DMS 273 treated with DMSO at 0.1 percent for 48 hours (cell line): ENCODE results near the gene NECTIN4.

Experiments used
- DNase-seq: peaks from one replicate; lab custom pipeline; 2025; lab: John Stamatoyannopoulos, UW

NECTIN4 gene

GRCh38 chr1:161111527-161111926 lies 22.2 kb upstream of the NECTIN4 start:
- no peak for DNase-seq

DNA sequence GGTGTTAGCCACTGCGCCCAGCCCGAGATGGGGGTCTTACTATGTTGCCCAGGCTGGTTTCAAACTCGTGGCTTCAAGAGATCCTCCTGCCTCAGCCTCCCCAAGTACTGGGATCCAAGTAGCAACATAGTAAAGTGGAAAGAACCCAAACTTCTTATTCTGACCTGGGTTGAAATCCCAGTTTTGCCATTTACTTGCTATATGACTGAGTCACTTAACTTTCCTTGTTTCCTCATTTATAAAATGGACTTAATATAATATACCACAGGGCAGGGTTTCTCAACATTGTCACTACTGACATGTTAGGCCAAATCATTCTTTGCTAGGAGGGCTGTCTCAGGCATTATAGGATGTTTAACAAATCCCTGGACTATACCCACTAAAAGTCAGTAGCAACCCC lies 21.8 kb upstream of the NECTIN4 start:
- no peak for DNase-seq

DNA sequence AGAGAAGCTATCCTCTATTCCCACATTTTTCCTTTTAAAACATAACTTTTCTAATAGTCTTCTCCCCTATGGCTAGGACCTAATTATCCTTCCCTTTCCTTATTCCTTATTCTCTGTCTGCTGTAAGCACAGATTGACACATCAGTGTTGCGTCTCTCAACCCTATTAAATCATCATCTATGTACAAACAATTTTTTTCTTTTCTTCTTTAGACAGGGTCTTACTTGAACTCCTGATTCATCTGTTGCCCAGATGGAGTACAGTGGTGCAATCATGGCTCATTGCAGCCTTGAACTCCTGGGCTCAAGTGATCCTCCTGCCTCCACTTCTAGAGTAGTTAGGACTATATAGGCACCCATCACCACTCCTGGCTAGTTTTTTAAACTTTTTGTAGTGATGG lies 17.1 kb upstream of the NECTIN4 start:
- DNase-seq: no peak

GRCh38 chr1:161100556-161100955 lies 11.2 kb upstream of the NECTIN4 start:
- DNase-seq: no peak

DNA sequence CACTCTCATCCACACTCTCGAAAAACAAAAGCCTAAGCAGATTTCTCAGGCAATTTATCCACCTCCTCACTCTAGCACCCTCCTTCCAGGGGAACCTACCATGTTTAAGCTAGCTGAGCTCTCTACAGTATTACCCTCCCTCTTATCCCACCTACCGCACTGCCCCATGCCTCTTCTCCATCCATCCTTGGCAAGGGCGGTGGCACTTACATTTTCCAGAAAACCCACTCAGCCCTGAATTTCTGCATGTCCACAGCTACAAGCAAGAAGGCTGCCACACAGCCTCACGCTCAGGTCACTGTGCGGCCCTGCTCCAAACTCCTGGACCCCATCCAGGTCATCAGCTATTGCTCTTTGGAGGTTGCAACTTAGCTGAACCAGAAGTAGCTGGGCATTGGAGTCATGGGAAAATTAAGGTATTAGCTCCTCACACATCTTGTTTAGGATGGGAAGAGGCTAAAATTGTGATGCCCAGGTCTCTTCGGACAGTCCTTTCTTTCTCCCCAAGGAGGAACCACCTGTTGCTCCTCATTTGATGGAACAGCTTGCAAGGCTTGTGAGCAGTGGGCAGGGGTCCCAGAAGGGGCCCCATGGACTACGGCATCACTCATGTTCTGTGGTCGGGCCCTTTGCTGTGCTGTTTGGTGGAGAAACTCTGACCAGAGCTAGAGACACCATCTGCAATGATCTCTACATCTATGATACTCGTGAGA lies 9.9 kb upstream of the NECTIN4 start:
- no peak for DNase-seq

DNA sequence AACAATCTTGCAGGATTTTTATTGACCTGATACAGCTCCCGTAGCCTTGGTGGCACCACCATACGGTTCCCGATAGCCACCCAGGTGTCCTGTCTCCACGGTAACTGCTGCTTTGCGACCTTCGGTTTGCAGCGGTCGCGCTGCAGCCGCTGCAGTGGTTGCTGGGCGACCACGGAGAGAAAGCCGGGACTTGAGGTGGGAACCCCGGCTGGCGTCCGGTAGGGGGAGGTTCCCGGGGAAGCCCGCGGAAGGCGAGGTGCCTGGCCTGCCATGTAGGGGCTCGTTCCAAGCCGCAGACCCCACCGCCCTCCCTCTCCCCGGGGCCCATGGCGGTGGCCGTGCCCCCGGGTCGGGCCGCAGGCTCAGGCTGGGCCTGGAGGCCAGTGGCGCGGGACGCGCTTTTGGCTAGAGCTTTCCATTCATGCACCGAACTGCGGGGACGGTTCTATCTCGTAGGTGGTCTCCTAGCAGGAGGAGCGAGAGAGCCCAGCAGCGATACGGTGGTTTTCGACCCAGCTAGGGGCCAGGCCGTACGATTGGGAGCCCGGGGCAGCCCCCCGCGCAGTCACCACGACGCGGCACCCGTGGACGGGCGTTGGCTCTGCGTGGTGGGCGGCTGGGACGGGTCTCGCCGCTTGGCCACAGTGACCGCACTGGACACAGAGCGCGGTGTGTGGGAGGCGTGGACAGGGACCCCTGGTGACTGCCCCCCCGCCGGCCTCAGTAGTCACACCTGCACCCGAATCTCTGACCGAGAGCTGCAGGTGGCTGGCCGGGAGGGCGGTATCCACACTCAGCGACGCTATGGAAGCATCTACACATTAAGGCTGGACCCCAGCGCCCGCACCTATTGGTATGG lies 9.1 kb upstream of the NECTIN4 start, which contains the start of gene KLHDC9:
Gene KLHDC9 (plus strand): TSS at position 152 of the 859 bp plus-strand sequence. CDS start 175 bp downstream, at position 327.
- DNase-seq: peak; percentile 68

- DNase-seq: no peak
These were observed 7.2 kb upstream of the NECTIN4 start for GRCh38 chr1:161096530-161096929.

DNA sequence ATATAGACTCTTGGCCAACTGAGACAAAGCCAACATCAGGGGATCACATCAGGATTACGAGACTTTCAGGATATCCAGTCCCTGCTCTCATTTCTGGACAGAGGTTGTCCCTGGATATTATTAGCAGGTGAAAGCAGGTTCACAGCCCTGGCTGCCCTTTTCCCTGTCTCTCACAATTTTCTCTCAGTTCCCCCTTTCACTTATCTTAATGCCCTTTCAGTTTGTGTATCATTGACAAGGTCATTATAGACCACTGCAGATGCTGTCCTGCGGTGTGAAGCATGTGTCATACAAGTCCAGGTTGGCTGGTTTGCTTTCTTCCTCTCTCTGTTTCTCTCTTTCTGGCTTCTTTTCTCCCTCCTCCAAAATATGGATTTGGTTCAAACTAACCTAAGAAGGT lies 6.7 kb upstream of the NECTIN4 start:
- no peak for DNase-seq

GRCh38 chr1:161095230-161095629 lies 5.9 kb upstream of the NECTIN4 start:
- no peak for DNase-seq

GRCh38 chr1:161094481-161094880 lies 5.1 kb upstream of the NECTIN4 start:
- DNase-seq: no peak

GRCh38 chr1:161092621-161093028 lies 3.3 kb upstream of the NECTIN4 start:
- no peak for DNase-seq

- no peak for DNase-seq
These were observed 2.6 kb upstream of the NECTIN4 start for GRCh38 chr1:161091796-161092507.

GRCh38 chr1:161091093-161091492 lies 1.7 kb upstream of the NECTIN4 start:
- no peak for DNase-seq

- DNase-seq: no peak
These were observed 1.3 kb upstream of the NECTIN4 start for GRCh38 chr1:161090617-161091016.

GRCh38 chr1:161089938-161090337 lies 580 bp upstream of the NECTIN4 start:
- DNase-seq: no peak

GRCh38 chr1:161088587-161089110 lies 709 bp downstream of the NECTIN4 start:
- no peak for DNase-seq

DNA sequence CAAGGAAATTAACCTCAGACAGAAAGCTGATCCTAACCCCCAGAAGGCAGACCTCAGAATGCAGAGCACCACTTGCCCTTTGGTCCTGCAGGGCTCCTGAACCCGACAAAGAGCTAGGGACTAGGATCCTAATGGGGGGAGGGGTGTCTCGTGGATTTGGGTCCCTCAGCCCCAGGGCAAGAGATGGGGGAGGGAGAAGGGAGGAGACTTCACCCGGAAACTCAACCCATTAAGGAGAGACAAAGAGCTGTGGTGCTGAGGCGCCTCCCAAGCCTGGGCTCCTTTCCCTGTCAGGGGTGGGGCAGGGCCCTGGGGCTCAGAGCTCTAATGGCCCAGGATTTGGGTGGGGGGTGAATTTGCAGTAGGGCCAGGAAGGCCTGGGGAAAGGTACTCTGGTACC lies 2.9 kb downstream of the NECTIN4 start:
- no peak for DNase-seq

GRCh38 chr1:161085165-161085564 lies 4.2 kb downstream of the NECTIN4 start:
- no peak for DNase-seq

DNA sequence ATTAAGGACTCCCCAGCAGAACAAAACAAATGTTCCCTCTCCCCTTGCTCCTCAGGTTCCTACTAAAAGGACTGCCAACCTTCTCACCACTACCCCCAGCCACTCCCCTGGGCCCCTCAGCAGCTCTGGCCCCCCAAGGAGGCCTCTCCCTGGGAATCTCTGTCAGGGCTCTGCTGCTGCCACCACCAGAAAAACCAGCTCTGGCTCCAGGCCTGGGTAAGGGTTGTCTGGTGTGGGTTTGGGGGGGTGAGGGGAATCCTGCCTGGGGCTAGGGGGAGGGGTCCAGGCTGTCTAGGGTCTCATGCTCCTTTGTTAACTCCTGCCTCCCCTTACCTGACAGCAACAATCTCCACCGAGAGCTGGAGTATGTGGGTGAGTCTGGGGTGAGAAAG lies 4.8 kb downstream of the NECTIN4 start:
- DNase-seq: no peak

GRCh38 chr1:161083748-161084596 lies 5.4 kb downstream of the NECTIN4 start:
- no peak for DNase-seq

- no peak for DNase-seq
These were observed 6.2 kb downstream of the NECTIN4 start for GRCh38 chr1:161082996-161083747.
